Stimulated activated CD4-positive, alpha-beta T cell treated with anti-CD3 and anti-CD28 coated beads, Interleukin-12 subunit alpha, Interleukin-12 subunit beta, amount 100 ng/mL, for 24 hours (primary cell): ENCODE results near the gene SAMMSON.

ENCODE experiments used
- DNase-seq, 2 experiments: peaks; one replicate each; pipeline ENCODE4 v3.0.0-alpha.2; 2020; ENCODE audit warnings: low read depth in 2 of 2

SAMMSON gene

DNA sequence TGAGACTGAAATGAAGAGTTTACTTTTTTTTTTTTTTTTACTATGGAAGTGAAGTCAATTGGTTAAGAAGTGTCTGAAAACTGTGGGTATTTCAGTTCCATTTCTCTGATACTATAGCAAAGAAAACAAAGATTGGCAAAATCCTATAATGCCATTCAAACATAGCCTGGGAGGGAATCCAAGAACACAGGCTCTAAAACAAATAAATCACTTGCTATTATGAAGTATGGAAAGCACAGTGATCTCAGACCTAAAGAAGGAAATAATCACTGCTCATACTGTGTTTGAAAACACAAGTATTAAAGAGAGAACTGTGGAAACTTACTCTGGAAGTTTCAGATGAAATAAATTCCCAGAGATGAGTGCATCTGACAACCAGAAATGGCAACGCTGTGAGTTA is 12.0 kb downstream of the SAMMSON start:
- DNase-seq, result no peak

DNA sequence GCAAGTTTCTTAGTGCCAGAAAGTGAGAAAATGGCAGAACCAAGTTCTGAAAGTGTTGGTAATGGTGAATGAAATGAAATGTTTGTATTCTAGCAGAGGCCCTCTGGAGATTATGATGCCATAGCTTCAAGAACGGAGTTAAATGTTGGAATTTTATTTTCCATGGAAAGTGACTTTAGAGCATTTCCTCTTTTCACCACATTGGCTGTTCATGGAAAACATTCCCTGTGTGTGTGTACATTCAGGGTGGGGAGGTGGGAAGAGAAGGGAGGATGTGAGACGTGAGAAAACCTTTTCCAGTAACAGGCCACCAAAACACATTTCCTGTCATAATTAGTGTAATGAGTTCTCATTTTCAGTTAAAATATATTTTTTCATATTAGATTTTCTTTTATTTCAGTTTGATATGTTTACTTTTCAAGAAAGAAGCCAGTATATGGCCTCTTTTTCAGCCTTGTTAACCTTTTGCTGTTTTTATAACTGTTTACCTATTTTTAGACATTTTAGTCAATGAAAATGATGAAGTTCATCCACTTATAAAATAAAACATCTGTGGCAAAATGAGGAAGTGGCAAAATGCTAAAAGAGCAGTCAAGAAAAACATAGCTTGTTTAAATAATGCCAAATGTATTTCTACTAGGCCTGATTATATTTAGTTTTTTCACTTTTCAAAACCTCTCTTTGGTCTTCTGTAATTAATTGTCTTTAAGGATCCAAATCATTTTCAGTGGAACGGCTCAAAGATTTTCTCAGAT is 21.6 kb downstream of the SAMMSON start:
- DNase-seq, result no peak

DNA sequence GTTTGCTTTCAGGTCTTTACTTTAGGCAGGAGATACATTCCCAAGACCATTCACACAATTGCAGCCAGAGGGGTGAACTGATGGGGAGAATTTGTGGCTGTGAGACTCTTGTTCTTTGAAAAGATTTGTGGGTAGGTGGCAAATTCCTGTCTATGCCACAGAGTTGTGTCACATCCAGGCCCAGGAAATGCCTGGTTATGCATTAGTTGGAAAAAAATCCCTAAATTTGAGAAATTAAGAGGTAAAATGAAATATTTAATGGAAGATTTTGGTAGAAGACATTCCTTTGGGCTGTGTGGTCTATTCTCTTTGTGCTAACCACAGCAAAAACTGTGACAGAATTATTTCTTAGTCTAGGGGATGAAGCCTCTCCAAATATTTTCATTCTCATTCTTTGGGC is 28.8 kb downstream of the SAMMSON start:
- no peak for DNase-seq

DNA sequence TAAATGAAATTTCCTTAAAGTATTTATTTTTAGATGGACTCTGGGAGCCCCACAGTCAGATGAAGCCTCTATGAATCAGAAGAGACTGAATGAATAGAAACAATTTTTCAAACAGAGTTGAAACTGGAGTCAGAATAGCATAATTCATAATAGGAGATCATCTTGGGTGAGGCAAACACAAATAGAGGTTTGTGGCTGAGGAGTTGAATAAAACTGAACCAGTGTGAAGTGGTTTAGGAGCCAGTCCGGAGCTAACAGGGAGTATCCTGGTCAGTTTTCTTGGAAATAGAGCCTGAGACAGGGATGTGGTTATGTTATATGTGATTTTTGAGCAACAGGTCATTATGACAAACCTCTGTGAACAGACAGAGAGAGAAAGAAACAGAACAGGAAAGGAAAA is 39.2 kb downstream of the SAMMSON start:
- no peak for DNase-seq

DNA sequence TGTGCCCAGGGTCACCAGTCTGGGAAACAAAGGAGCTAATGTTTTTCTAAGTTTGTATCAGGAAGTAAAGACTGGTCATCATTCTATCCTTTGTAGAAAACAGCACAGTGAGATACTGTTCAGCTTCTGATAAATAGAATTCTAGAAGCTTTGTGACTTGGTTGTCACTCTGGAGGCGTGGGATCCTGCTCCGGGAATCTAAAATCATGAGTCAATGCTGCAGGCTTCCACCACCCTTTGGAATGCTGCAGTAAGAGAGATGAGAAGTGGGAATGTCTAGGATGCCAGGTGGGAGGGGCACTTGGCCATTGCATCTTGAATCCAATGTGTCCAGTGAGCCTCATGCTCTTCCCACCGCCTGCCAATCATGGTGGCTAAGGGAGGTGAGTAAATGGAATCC is 40.9 kb downstream of the SAMMSON start:
- DNase-seq, result no peak

DNA sequence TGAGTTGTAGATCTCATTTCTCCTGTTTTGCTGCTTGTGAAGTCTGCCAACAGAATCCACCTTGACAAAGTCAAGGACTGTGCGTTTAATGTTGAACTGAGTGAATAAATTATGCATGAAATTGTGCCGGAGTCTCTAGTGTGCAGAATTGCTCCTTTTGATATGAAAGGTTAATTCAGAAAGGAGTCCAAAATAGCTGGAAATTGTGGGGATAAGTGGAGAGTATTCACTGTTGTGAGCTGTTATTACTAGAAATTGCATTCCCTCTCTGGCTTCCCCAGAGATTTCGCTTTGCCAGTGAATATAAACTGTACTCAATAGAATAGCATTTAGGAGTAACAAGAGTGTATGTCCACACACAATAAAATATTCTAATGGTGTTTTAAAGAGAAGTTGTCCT is 43.1 kb downstream of the SAMMSON start:
- DNase-seq, result no peak

DNA sequence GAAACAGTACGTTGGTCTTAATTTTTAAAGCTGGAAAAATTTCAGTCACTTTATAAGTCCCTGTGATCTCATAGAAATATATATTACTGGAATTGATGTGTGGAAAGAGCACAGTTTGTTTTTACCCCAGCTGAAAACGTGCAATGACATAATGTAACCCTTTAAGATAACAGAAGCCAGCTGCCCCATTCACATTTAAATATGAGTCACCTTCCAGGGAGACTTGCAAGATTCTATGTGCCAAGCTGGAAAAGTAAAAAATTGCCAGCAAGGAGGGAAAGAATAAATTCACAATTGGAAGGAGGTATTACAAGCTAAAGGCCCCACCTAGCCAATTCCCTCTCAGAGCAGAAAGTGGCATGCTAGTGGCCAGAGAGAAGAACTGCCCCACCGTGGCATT is 50.2 kb downstream of the SAMMSON start:
- no peak for DNase-seq

DNA sequence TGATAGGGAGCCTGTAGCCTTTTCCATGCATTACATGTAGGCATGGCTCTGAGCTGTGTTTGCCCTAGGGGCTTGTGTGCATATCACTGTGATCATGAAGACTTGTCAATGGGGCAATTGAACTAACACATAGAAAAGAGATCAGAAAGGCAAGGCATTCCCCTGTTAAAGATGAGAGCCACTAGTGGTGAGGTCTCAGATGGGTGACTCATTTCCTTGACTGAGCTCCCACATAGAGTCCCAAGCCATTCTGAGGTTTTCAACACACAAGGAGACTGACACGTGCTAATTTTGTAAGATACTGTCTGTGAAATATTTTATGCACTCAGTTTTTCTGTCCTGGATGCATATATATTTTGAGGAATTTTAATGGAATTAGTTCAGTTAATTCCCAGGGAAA is 53.8 kb downstream of the SAMMSON start:
- DNase-seq, result no peak

DNA sequence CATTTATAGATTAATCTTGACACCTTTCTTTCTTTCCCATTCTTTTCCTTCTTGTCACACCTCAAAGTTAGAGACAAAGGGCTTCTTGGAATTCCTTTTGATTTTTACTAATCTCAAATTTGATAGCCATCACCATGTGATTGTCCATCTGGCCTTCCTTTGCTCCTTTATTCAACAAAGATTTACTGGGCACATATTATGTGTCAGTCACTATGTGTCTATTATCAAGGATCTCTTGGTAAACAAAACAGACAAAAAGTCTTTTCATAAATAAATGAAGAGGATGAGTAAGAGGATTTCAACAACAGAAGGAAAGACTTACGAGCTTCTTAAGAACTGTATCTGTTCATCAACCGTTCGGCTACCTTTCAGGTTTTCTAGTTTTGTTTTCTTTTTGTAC is 56.5 kb downstream of the SAMMSON start:
- DNase-seq, result no peak

DNA sequence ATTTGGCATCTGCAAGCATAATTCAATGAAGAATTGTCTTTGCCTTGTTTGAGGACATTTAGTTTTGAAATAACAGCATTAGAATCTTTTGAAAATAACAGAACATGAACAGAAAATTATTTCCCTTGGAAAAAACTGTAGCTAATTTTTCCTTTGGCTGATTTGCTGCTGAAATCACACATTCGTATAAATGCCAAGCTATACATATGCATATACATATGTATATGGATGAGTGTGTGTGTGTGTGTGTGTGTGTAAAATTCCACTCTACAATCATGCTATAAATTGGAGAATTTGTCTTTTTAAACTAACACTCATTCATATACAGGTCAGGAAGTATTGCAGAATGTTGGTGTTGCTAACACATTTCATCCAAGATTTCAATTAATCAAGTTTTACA is 57.9 kb downstream of the SAMMSON start:
- no peak for DNase-seq

DNA sequence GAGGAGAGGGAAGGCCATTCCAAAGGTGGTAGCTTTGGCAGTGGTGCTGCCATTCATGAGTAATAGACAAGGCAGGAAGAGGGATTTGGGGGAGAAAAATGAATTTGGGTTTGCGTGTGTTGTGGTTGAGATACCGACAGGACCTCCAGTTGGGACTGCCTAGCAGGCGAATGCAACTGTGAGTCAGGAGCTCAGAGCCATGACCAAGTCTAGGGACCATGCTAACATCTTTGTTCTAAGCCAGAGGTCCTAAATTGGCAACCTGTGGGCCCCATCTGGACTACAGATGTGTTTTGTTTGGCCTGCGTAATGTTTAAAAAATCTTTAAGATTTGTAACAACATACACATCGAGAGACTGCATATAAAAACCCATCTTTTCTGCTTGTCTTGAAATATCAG is 61.6 kb downstream of the SAMMSON start:
- DNase-seq, result no peak

DNA sequence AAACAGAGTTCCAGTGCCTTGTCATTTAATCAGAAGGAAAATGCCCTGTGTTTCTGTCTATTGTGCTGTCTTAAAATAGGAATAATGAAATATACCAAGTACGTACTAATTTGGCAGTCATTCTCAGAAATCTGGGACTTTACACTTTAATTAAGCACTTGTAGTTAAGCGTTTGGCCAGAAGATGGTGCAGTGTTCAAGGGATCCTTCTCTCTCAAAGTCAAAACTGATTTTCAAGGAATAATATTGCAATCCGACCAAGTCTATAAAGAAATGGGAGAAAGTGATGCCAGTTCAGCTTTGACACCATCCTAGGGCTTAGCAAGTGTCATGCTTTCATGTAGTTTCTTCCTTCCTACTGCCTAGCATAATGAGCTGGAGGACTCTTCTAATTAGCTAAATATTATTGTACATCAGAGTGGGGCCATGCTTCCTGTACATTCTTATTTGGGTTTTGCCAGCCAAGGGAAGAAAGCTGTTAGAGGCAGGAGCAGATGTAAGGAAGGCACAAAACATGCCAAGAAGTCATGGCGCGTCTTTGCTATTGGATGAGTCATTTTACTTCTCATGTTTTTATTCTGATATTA is 64.8 kb downstream of the SAMMSON start:
- DNase-seq, result peak in 1 of 2 experiments; percentile 0

DNA sequence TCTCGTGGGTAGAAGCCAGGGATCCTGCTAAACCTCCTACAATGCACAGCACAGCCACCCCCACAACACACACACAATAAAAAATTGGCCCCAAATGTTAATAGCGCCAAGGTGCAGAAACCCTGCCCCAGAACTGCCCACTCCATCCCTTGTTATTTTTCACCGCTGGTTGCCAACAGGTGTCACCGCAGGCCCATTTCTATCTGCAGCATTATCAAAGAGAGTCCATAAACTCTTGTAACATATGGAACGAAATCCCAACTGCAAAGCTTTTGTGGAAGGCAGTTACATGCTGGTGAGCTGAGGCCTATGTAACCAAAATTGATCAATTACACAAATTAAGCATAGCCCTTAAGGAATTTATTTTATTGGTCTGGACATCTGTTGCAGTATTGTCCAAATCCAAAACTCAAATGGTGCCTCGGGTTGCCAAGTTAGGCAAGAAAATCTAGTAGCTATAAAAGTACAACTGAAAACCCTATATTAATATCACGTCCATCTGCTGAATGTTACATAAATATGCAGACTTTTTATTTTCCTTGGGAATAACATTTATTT is 66.2 kb downstream of the SAMMSON start:
- DNase-seq, result no peak

DNA sequence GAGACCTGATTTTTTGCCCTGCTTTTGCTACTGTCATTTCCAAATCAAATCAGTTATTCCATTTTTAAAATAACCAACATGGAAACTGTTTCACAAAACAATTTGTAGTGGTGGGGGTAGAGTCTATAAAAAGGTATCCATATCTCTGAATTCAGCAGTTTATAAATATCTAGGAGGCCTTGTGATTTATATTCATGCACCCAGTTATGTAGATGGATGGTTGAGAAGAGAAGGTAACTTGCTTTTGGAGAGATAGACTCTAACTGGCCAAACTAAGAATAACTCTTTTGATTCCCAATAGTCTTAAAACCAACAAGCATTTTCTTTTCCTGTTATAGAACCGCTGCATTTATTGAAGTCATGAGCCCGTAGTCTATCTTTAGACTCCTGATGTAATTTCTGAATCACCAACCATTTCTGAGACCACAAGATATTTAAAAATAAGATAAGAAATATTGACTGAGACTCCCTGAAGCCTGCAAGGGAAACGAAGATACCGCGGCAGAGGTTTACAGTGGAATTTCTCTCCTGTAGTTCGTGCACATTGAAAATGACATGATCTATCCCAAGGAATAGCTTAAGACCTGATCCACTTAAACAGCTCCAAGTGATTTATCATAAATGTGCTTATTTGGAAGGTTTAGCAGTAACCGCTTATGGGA is 68.5 kb downstream of the SAMMSON start:
- DNase-seq, result no peak

DNA sequence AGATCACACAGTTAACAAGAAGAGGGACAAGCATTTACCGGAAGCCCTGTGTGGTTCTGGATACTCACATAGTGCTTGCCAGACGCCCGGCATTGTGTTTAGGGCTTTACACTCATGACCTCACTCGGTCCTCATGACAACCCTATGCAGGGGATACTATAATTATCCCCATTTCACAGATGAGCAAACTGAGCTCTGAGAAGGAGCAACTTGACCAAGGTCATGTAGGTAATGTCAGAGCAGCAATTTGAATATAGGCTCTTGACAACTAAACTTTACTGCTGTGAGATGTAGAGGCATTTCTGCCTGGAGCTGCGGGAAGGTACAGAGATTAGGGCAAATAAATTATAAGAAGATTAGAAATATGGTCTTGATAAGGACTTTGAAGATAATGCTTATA is 70.0 kb downstream of the SAMMSON start:
- no peak for DNase-seq

DNA sequence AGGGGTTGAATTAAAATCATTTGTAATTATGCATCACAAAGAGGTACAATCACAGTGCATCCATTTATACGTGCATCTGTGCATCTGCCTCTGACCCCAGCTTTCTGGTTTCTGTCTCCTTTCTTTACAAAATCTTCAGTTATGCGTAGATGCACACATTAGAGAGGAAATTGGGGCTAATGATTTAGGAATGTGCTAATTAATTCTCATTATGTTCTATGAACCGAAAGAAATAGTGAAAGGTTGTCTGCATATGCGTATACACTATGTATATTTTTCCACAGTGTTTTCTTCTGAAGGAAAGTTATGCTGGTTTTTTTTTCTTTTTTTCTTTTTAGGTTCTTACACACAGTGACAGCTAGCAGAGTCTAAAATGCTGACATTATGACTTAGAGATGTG is 71.6 kb downstream of the SAMMSON start:
- DNase-seq, result no peak

DNA sequence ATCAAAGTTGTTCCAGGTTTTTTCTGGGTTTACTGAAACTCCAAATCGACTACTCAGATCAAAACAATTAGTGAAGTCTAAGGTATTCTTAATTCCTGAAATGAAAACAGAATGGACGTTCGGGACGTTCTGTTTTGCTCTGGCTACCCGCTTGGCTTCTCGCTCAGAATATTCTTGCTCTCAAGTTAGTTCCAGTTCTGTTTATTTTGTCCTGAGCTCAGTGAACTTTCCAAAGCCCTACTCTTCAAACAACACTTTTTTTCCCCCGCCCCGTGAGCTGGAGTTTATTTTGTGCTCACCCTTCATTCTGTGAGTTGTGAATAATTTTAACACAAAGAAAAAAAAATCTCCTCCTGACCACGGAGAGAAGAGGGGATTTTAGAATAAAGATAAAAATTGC is 72.6 kb downstream of the SAMMSON start:
- DNase-seq, result no peak

DNA sequence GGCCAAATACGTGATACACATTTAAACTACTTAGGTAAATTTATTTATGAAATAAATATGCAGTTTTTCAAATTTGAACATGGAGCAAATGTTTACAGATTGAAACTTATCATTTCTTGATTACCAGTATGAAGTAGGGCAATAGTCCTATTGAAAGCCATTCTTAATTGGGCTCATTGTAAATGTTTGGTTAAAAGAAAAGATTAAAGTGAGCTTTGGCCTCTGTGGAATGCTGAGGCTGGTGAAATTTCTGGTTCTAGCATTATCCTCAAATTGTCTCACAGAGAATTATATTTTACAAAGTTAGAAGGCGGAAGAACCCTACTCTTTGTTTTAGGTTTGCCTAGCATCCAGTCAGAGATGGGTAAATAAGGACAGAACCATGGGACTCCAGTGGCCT is 73.2 kb downstream of the SAMMSON start:
- no peak for DNase-seq

DNA sequence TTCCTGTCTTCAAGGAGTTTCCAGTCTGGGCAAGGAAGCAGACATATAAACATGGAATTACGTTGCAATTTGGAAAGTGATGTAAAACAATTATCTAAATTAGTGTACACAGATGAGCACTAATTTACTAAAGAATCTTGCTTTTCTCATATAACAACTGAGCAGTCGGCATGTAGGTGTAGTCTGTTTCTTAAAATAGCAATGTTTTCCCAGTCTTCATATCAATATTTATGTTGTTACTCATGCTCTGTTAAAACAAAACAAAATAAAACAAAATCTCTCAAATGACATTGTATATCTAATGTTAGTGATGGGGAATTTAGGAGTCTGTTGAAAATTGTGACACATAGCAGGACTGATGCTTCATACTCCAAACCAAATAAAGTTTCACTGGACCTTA is 75.6 kb downstream of the SAMMSON start:
- no peak for DNase-seq

DNA sequence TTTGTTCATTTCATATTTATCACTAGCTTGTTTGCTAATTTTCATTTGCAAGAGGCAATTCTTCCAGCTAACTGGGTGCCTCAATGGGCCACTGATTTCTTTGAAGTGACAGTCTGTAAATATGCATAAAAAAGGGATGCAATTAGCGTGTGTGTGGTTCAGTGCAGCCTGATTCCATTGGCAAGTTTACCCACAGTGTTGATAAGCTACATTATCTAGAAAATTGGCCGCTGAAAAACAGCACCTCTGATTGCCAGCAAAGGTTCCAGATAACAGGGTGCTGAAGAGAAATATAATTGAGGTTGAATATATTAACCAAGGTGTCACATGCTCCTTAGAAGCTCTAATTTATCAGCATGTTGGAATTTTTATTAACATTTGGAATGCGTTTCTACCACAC is 76.9 kb downstream of the SAMMSON start:
- DNase-seq, result no peak

DNA sequence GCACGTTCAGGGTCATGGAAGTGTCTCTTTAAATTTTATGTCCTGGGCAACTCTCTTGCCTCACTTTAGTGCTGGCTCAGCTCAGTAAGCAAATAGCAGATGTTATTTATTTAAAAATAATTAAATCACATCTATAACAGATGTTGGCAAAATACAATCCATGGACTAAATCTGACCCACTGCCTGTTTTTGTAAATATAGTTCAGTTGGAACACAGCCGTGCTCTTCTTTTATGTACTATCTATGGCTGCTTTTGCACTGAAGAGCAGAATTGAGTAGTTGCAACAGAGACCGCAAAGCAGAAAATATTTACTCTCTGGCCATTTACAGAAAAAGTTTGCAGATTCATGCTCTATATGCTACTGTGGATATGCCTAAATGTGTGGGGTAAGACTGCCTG is 79.2 kb downstream of the SAMMSON start:
- no peak for DNase-seq

DNA sequence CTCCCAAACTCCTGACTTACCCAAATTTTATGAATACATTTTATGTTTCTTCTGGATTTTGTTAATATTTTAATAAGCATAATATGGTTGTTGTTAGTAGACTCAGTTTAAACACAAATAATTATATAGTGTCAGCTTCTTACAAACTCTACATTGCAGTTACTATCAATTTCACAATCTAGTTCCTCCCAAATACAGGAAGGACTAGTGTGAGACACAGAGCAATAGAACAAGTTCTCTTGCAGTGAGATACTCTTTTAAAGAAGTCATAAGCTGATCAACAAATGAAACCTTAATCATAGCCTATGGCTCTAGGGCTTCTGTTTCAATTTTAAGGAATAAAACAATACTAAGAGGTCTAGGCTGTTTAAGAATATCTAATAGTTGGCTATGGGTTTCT is 86.1 kb downstream of the SAMMSON start:
- no peak for DNase-seq

DNA sequence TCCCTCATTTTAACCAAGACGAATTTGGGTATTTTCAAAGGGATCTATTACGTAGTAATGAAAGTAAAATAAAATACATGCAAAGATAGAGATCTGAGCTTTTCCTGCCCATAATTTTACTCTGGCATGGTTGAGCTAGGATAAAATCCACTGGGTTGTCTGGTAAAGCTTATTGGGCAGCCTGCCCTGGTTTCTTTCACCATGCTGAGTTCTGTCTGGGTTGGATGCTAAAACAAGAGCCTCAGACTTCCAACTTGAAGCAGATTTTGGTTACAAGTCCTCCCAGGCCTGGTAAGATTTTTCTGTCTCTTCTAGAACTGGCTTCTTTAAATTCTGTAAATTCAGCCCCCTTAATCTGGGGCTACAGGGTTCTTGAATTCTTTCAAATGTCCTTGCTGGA is 86.8 kb downstream of the SAMMSON start:
- no peak for DNase-seq
